Eye (tissue), 1 donor: Measurements from ENCODE around the gene GET3.
"Not testable (repeated sequence)": the region's sequence is repeated elsewhere in the genome, so short reads cannot be mapped to it uniquely, and the experiment has no call there.

Experiments used
- DNase-seq: peaks from one replicate; pipeline ENCODE4 v3.0.0-alpha.2; 2015

The GET3 gene

DNA sequence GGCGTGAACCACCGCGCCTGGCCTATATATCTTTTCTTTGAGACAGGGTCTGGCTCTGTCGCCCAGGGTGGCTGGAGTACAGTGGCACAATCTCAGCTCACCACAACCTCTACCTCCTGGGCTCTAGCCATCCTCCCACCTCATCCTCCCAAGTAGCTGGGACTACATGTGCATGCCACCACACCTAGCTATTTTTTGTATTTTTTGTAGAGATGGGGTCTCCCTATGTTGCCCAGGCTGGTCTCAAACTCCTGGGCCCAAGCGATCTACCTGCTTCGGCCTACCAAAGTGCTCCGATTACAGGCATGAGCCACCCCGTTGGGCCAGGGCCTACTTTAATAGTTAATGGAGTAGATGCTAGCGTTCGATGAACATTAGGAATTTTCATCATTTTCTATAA is 17.0 kb upstream of the GET3 start:
- no peak for DNase-seq

DNA sequence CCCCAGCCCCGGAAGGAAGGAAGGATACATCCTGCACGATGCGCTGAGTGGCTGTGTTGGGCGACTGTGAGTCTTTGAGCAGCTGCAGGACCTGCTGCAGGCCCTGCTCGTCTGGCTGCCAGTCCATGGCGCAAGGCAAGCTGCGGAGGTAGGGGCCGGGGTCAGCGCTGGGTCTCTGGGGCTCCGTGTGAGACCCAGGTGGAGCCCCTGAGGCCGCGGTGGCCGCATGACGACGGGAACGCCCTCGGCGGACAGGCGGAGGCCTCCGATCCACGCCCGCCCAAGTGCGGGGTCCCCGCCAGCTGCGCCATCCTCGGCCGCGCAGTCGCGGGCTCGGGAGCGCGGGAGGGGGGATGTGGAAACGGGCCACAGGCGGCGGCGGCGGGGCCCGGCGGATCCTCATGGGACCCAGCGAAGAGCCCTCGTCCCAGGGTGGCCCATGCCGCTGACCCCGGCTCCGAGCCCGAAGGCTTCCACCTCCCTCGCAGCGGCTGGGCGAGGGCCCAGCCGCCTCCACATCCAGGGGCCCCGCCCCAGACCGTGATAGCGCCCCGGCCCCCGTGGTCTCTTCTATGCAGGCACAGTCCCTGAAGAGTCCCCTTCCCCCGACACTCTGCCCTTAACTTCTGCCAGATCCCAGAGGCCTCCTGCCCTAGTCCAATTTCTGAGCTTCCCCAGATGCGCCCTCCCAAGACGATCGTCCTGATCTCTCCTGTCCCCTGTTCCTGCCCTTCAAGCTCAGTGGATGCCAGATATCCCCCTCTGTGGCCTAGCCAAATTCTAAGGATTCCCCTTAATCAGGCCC is 16.2 kb upstream of the GET3 start:
- peak; percentile 58 for DNase-seq

DNA sequence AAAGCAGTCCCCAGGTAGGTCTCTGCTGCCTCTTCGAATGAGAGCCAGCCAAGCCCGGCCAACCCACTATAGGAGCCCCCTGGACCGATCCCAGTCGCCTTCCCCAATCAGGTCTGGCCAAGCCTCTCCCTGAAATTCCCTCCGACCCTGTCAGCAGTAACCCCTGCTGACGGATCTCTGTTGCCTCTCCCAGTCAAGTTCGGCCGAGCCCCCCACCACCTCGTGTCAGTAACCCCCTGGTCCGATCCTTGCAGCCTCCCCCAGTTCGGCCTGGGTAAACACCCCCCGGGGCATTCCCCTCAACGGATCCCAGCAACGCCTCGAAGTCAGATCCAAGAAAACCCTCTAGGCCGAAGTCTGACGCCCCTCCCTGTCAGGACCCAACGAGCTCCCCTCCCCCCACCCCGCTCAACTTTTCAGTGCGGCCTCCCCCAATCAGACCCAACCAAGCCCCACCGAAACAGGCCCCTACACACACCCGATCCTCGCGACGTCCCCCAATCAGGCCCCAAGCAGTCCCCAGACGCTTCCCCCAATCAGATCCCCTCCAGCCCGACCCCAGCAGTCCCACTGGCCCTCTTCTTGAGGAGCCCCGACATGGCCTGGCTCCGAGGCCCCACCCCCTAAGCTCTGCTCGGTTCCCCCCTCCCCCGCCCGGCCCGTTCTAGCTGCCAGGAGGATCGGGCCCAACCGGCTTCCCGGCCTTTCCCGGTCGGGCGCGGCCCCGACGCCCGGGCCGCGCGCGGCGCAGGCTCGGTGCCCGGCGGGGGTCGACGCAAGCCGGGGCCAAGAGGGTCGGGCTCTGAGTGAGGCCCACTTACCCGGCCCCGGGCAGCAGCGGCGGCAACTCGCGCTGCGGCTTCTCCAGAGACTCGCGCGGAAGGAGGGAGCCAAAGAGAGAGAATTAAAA is 15.4 kb upstream of the GET3 start:
- peak; percentile 83 for DNase-seq

DNA sequence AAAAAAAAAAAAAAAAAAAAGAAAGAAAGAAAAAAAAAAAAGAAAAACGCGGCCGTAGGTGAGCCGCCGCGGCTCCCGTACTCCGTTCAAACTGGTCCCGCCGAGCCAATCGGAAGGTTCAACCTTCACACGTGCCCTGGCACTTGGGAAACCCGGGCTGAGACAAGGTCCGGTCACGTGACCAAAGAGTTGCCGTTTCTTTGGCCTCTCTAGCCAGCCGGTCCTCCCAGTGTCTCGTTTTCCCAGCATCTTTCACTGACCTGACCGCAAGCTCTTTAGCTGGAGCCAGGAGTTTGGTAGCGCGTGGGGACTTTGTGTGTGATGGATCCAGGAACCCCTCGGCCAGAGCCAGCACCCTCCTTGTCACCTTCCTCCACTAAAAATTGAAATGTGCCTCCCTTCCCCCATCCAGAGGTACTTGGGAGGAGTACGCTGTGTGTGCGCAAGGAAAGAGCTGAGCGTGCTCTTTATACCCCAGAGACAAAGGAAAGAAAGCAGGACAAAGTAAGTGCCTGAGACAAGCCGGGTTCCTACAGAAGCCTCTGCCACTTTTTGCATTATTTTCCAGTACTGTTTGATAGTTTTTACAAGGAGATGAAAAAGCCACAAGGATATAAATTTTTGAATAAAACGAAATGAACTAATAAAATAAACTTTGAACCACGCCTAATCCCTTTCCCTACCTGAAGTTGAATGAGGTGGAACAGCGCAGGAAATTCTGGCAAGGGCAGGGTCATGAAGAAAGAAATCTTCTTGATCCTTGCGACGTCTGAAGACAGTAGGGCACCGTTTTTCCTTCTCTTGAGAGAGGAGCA is 14.5 kb upstream of the GET3 start:
- DNase-seq, result peak; percentile 99

DNA sequence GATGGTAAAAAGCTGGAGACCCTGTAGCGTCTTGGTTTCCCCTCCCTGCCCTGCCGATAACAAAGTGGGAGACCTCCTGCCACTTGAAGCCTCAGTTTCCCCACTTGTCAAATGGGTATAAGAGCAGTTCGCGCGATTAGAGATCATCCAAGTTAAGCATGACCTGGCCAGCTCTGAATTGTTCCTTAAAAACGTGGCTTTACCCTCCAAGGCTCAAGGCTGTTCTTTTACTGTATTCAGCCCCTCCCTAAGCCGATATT is 14.0 kb upstream of the GET3 start:
- DNase-seq, result no peak

DNA sequence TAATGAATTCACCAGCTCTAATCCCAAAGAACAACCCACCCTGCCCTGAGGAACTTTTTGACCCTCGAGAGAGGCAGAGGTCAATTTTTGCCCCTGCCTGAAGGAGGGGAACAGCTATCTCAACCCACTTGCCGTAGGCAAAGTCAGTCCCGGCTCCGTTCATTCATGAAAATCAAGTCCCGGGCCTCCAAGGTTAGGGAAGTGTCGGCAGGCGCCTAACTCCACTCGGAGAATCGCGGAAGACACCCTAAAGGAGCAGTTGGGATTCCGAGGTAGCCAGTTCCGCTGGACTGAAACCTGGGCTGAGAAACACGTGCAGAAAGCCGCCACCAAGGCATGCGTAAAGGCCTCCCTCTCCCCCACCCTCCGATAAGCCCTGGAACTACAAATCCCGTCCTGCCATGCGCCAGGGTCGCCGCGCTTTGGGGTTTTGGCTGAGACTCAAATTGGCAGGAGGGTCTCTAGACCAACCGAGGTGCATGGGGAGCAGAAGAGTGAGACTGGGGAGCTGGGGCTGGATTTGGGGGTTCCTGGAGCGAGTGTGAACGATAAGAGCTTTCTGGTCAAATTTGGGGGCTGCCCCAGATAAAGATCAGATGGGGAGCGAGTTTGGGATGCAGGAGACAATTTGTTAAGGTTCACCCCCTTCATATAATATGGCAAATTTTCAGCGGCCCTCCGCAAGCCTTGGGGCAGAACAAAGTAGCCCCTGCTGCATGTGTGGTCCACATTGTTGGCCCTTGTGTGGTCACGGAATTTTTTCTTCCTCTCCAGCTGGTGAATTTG is 13.5 kb upstream of the GET3 start, which contains the start of gene TNPO2:
Gene TNPO2, minus strand, starts transcription at position 292 of the 786 bp plus-strand sequence. CDS start 2,955 bp downstream, outside the sequence.
- DNase-seq, result peak; percentile 89

DNA sequence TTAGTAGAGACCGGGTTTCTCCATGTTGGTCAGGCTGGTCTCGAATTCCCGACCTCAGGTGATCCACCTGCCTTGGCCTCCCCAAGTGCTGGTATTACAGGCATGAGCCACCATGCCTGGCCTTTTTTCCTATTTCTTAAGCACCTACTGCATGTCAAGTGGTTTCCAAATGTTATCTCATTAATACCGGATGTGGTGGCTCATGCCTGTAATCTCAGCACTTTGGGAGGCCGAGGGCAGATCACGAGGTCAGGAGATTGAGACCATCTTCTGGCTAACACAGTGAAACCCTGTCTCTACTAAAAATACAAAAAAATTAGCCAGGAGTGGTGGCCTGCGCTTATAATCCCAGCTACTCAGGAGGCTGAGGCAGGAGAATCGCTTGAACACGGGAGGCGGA is 11.7 kb upstream of the GET3 start:
- DNase-seq, result not testable (repeated sequence)

DNA sequence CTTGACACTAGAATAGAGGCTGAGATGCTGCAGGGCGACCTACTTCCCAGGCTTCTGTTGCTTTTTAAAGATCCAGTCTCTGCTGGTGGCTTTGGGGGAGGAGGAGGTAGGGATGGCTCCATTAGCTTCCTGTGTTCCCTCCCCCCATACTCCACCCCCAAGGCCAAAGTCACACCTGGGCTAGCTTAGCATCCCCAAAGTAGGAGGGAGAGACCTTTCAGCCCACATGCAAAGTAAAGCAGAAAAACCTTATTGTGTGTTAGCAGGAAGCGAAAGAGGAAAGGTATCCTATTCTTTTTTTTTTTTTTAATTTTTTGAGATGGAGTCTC is 10.3 kb upstream of the GET3 start:
- DNase-seq, result no peak

DNA sequence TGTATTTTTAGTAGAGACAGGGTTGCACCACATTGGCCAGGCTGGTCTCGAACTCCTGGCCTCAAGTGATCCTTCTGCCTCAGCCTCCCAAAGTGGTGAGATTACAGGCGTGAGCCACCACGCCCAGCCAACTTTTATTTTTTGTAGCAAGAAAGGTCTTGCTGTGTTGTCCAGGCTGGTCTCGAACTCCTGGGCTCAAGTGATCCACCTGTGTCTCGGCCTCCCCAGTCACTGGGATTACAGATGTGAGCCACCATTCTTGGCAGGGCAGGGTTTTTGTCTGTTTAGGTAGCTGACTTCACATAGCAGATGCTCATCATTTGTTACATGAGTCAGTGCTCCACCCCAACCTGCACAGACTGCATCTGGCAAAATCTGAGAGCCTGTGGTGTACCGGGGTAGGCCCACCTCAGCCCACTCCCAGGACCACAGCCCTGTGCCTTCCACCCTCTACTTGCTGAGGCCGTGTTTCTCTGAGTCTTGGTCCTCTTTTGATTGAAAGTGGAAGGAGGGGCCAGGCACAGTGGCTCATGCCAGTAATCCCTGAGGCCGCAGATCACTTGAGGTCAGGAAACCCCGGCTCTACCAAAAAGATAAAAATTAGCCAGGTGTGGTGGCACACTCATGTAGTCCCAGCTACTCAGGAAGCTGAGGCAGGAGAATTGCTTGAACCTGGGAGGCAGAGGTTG is 9.4 kb upstream of the GET3 start:
- no peak for DNase-seq

DNA sequence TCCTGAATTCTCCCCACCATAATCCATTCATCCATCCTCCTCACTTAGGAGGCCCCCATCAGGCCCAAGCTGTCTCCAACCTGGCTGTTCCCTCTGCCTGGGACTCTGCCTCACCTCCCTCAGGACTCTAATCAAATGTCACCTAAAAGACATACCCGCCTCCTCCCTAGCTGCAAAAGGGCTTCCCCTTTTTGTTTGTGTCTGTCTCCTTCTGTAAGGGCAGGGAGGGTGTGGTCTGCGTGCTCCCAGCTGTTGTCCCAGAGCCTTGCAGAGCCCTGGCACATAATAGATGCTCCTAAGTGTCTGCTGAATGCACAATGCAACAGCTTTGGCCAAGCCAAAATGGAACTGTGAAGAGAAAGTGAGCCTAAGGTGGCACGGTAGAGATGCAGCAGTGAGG is 7.2 kb upstream of the GET3 start:
- no peak for DNase-seq

DNA sequence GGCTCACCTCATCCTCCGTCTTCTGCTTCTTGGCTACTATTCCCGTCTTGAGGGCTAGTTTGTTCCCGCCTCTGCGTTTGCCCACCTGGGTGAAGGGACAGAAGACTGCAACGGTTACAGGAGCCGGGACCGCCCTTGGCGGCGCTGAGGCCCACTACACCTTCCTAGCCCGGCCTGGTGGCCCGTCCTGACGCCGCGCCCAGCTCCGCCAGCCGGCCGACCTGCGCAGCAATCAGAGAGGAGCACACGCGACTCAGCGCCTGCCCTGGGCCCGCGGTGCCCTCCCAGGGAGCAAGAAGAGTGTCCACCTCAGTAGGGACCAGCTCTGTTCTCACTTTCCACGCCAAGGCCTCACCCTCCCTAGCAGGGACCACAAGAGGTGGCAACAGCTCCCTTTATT is 6.0 kb upstream of the GET3 start:
- no peak for DNase-seq

DNA sequence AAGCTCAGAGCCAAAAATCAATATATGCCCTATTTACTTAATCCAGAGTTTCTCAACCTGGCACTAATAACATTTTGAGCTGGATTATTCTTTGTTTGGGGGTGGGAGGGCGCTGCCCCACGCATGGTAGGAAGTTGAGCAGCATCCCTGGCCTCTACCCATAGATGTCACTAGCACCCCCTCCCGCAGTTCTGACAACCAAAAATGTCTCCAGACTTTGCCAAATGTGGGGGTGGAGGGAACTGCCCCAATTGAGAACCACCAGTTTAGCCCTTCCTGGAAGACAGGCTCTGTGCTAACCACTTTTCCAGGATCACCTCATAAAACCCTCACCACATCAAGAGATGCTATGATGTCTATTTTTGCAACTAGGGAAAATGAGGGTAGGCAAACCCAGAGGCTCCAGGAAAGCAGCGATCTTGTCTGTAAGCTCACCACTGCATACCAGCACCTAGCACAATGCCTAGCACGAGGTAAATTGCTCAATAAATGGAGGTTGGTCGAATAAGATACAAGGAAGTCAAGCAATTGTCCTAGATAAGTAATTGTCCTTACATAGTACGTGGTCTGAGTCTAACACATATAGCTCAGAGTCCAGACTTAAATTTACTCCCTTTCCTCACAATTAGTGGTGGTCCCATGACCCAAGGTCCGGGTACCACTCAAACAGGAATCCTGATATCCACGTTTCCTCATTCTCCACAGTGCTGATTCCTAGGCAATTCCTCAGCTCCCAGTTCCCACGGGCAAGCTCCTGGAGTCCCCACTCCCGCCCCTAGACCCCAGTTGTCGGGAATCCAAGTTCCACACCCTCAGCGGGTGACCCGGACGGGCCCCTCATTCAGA is 3.7 kb upstream of the GET3 start:
- DNase-seq, result peak; percentile 39

DNA sequence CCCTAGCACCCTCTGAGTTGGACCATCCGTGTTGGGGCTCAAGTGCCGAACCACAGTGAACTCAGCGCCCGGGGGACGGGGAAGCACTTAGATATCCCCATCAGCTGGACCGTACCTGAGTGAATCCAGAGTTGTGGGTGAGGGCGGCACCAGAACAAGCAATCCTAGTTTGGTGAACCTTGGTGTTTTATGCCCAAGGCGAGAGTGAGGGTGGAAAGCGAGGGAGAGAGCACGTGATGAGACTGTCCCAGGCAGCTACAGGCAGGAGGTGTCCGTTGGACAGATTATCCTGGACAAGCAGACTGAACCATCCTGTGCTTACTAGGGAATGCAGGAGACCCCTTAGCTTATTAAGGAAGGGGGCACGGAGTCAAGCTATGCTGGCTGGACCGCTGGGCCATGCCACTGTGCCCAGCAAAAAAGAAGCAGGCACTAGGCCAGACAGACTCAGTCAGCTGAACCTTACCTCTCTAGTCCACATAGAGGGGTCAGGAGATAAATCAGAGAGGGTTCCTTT is 596 bp downstream of the GET3 start:
- DNase-seq, result no peak

DNA sequence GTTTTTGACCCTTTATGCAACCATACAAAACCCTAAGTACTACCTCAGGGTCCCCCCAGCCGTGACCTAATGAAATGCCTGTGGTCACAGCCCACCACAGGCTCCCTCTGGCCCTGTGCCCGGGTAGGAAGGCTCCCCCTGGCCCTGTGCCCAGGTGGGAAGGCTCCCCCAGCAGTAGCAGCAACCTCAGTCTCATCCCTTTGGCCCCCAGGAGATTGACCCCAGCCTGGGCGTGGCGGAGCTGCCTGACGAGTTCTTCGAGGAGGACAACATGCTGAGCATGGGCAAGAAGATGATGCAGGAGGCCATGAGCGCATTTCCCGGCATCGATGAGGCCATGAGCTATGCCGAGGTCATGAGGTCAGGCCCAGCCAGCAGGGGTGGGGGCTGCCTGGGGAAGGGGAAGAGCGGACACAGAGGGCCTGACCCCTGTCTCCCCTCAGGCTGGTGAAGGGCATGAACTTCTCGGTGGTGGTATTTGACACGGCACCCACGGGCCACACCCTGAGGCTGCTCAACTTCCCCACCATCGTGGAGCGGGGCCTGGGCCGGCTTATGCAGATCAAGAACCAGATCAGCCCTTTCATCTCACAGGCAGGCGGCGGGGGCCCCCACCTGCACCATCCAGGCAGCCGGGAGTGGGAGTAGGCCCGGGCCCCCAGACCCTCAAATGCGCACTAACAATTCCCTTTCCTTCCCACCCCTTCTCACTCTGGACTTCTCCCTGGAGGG is 8.0 kb downstream of the GET3 start:
- no peak for DNase-seq

DNA sequence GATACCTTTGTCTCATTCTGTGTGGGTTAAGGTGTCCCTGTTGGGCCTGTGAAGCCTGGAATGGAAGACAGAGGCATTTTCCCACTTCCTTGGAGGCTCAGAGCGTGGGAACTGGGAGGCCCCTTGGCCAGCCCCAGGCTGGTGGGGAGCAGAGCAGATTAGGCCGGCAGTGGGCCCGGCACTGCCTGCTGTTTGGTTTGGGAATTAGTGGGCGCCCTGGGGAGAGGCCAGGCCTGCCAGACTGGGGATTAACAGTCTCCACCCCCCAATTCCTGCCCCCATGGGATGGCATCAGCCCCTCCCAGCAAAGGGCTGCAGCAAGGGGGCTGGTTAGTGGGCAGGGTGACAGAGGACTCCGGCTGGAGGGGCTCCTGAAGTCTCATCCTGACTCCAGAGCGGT is 11.2 kb downstream of the GET3 start:
- DNase-seq, result peak; percentile 28

DNA sequence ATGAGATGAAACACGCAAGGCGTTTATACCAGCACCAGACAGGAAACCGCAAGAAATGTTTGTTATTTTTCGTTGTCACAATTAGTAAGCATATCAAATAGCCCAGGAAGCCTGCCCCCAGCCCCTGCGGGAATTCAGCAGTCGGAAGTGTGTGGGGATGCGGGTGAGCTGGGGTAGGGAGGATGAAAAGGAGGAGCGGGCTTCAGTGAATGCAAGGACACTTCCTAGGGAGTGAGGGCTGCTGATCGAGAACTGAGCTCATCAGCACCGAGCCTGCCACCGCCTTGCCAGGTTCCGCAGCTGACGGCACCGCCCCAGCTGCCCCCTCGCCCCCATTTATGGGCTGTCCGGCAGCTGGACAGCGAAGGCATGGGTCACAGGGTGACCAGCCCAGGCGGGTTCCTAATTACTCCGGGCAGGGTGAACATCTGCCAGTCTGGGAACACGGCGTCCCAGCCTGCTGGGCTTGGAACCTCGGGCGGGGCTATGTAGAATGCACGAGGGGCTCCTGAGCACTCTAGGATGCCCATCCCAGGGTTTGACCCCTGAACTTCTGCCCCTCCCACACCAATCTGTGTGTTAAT is 12.7 kb downstream of the GET3 start:
- DNase-seq, result peak; percentile 30

DNA sequence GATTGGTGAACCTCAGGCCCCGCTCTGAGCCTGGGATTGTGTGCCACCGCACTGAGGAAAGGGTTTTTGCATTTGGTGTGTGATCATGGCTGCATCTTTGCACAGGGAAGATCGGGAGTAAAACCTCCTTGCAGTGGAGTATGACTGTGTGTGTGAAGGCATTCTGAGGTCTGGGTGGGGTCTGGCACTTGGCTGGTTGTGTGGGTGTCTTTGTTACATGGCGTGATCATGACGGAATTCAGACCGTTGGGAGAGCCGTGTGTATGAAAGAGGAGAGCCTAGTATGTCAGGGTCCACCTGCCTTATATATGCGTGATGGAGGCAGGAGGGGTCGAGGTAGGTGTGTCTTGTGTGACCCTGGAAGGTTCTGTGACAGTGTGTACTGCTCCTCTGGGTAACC is 13.6 kb downstream of the GET3 start:
- DNase-seq, result no peak

DNA sequence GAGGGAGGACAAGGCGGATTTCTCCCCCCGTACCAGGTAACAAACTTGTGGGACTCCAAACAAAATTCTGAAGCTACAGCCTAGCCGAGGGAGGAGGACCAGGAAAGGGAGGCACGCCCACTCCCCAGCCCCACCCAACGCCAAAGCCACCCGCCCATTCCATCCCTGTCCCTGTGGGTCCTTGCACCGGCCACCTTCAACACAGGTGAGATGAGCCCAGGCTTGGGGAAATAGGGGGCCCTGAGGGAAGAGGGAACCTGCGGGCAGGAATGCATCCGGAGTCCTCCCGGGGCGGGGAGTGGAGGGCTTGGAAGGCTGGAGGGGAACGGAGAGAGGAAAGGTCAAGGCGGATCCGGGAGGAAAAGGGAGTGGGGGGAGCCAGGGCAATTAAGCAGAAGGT is 14.3 kb downstream of the GET3 start, which contains the start of gene BEST2:
Gene BEST2, plus strand, starts transcription at position 157 of the 400 bp plus-strand sequence. CDS start 802 bp downstream, outside the sequence.
- DNase-seq, result no peak

DNA sequence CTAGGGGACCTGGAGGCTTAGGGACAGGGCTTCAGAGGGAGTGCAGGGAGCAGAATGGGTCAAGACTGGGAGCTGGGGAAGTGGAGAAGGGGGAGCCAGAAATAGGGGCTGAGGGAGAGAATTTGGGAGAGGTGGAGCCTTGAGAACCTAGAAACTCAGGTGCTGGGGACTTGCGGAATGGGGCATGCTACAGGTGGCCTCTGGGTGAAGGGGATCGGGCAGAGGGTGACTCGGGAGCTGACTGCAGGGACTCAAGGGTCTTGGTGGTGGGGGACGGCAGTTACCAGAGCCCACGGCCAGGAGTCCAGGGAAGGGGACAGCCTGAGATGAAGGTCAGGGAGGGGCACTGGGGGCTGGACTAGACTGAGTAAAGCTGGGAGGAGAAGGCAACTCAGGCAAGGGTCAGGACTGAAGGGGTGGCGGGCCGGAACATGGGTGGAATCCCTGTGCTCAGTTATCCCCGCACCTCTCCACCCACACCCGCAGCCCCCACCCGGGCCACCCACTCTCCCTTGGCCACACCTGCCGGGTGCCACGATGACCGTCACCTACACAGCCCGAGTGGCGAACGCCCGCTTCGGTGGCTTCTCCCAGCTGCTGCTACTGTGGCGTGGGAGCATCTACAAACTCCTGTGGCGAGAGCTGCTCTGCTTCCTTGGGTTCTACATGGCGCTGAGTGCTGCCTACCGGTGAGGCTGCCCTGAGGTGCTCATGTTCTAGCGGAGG is 14.9 kb downstream of the GET3 start:
- no peak for DNase-seq
